AG08396 (cell line): ENCODE data around the gene TFCP2L1.

Experiments used
- DNase-seq: peaks from one replicate; pipeline ENCODE4 v3.0.0; 2012; ENCODE audit warnings: low spot score, mixed read lengths

Gene TFCP2L1

GRCh38 chr2:121196132-121196848 is 88.7 kb downstream of the TFCP2L1 start:
- DNase-seq = no peak

- no peak for DNase-seq
Observed at GRCh38 chr2:121195036-121195435, 90.0 kb downstream of the TFCP2L1 start.

GRCh38 chr2:121194626-121195025 is 90.4 kb downstream of the TFCP2L1 start:
- DNase-seq = no peak

- DNase-seq = no peak
Observed at GRCh38 chr2:121193185-121193584, 91.8 kb downstream of the TFCP2L1 start.

- no peak for DNase-seq
Observed at GRCh38 chr2:121192576-121192975, 92.4 kb downstream of the TFCP2L1 start.

- DNase-seq = no peak
Observed at GRCh38 chr2:121191191-121192170, 93.5 kb downstream of the TFCP2L1 start.

- no peak for DNase-seq
Observed at GRCh38 chr2:121189661-121190381, 95.2 kb downstream of the TFCP2L1 start.

- DNase-seq = no peak
Observed at GRCh38 chr2:121189011-121189410, 96.0 kb downstream of the TFCP2L1 start.

GRCh38 chr2:121187982-121188411 is 97.0 kb downstream of the TFCP2L1 start:
- no peak for DNase-seq

- no peak for DNase-seq
Observed at GRCh38 chr2:121187351-121187981, 97.5 kb downstream of the TFCP2L1 start.

GRCh38 chr2:121186261-121186660 is 98.7 kb downstream of the TFCP2L1 start:
- DNase-seq = no peak

- no peak for DNase-seq
Observed at GRCh38 chr2:121185571-121186074, 99.4 kb downstream of the TFCP2L1 start.

- no peak for DNase-seq
Observed at GRCh38 chr2:121185111-121185510, 99.9 kb downstream of the TFCP2L1 start.

GRCh38 chr2:121184248-121184862 is 100.6 kb downstream of the TFCP2L1 start:
- no peak for DNase-seq

- DNase-seq = no peak
Observed at GRCh38 chr2:121182520-121182919, 102.5 kb downstream of the TFCP2L1 start.

- DNase-seq = no peak
Observed at GRCh38 chr2:121179467-121179866, 105.5 kb downstream of the TFCP2L1 start.

- no peak for DNase-seq
Observed at GRCh38 chr2:121178730-121179129, 106.3 kb downstream of the TFCP2L1 start.

GRCh38 chr2:121177896-121178295 is 107.1 kb downstream of the TFCP2L1 start:
- DNase-seq = no peak

GRCh38 chr2:121175326-121175725 is 109.7 kb downstream of the TFCP2L1 start:
- DNase-seq = no peak

GRCh38 chr2:121173806-121174205 is 111.2 kb downstream of the TFCP2L1 start:
- no peak for DNase-seq

GRCh38 chr2:121173112-121173511 is 111.9 kb downstream of the TFCP2L1 start:
- no peak for DNase-seq
